Spleen (tissue), 11 donors: ENCODE data around the gene TMEM181. TPM values are rescaled to one million over a fixed set of nuclear protein-coding genes. Genes with fewer than 3 reads are reported as not detected.

Source experiments
- DNase-seq: peaks from one replicate; pipeline ENCODE4 v3.0.0-alpha.2; 2020
- H3K27ac ChIP-seq, 8 donors: fragments of 200-600 bp; sonication (generic) in 7 of 8; 1 replicate in 4 of 8; 2 replicates in 4 of 8; pipeline versions ENCODE4 v1.5.0 to v1.8.0; 2016 to 2021; ENCODE audit warnings: inconsistent platforms in 4 of 8, mild to moderate bottlenecking in 4 of 8, moderate library complexity in 1 of 8
- H3K27me3 ChIP-seq, 7 donors: fragments of 200-600 bp; sonication (generic) in 6 of 7; replicated peaks in 1 of 7; 1 replicate in 4 of 7; 2 replicates in 3 of 7; pipeline versions ENCODE4 v1.5.0 to v1.8.0; 2016 to 2021; ENCODE audit warnings: inconsistent platforms in 3 of 7, mild to moderate bottlenecking in 1 of 7
- H3K36me3 ChIP-seq, 6 donors: fragments of 200-600 bp; sonication (generic) in 5 of 6; 1 replicate in 4 of 6; 2 replicates in 2 of 6; pipeline versions ENCODE4 v1.5.0 to v1.8.0; 2016 to 2021; ENCODE audit warnings: inconsistent platforms in 2 of 6
- H3K4me1 ChIP-seq, 6 donors: fragments of 200-600 bp; sonication (generic) in 5 of 6; 1 replicate in 3 of 6; 2 replicates in 3 of 6; pipeline versions ENCODE4 v1.5.0 to v1.8.0; 2016 to 2021; ENCODE audit warnings: inconsistent platforms in 3 of 6
- H3K4me3 ChIP-seq, 8 donors: fragments of 200-600 bp; sonication (generic) in 7 of 8; 1 replicate in 4 of 8; 2 replicates in 4 of 8; pipeline versions ENCODE4 v1.5.0 to v1.8.0; 2016 to 2021; ENCODE audit warnings: inconsistent platforms in 4 of 8, mild to moderate bottlenecking in 4 of 8, moderate library complexity in 2 of 8
- H3K9me3 ChIP-seq, 8 donors: fragments of 200-600 bp; sonication (generic) in 7 of 8; 1 replicate in 4 of 8; 2 replicates in 4 of 8; pipeline versions ENCODE4 v1.5.0 to v1.8.0; 2016 to 2021; ENCODE audit warnings: inconsistent platforms in 4 of 8
- CTCF ChIP-seq, 11 experiments: fragments of 200-600 bp in 7 of 11; fragments of 450-650 bp in 4 of 11; sonication (generic) in 4 of 11; IDR thresholded peaks in 8 of 11; conservative IDR thresholded peaks in 3 of 11; 1 replicate in 7 of 11; 2 replicates in 4 of 11; pipeline versions ENCODE4 v1.4.0 to v1.8.0; 2016 to 2021; ENCODE audit warnings: antibody characterized with exemption in 11 of 11, inconsistent platforms in 4 of 11, mild to moderate bottlenecking in 1 of 11
- POLR2A ChIP-seq, 3 donors: fragments of 450-650 bp; IDR thresholded peaks; one replicate each; pipeline ENCODE4 v1.5.1; 2017; ENCODE audit warnings: antibody characterized with exemption in 3 of 3, mild to moderate bottlenecking in 1 of 3
- POLR2AphosphoS5 ChIP-seq, 3 donors: sonication (generic); formaldehyde crosslinking; IDR thresholded peaks; one replicate each; pipeline ENCODE4 v1.5.1; 2017; ENCODE audit warnings: antibody characterized with exemption in 3 of 3
- WGBS, 5 donors: extraction: QIAGEN DNeasy Blood & Tissue Kit in 3 of 5; methylation state at CpG; one replicate each; pipeline versions ENCODE4 v1.1.5 to v1.1.7; 2013 to 2018; 5-methylcytosine and 5-hydroxymethylcytosine counted together
- intact Hi-C: fragments of 100-400 bp; cut with DNase I; formaldehyde crosslinking; loops from one replicate; pipeline ENCODE4 v1.15.0; 2023; ENCODE audit warnings: low total_unique reads
- polyA plus RNA-seq, 3 donors: library from polyadenylated mRNA; stranded (reverse); fragments of 200-250 nt; gene quantifications; one replicate each; pipeline ENCODE4 v1.2.1, GENCODE V29; 2013
- total RNA-seq, 7 donors: library from RNA; depleted of rRNA in 3 of 7; stranded (reverse); fragments of >200 nt in 3 of 7; fragmentation: NEBNext Ultra II Directional in 4 of 7; extraction: Animal tissue kit (Norgen Biotek cat#: 25700) in 4 of 7; gene quantifications; one replicate each; pipeline versions ENCODE4 v1.1.0 to v1.2.1, GENCODE V29; 2016 to 2021
- donor health status: healthy with polysubstance abuse.
- donor health status: DM: no; HTN: no; CAD: no; lungs with moderate emphysema.
- donor health status: DM: no; HTN: no; CAD: no.
- donor health status: Bipolar disorder and iron deficiency.
- donor health status: healthy.
- donor health status: DM: no; HTN: no; CAD: no.
- donor health status: DM: yes; HTN: yes; CAD: no.

TMEM181 gene
- total and polyA plus RNA-seq, 10 donors = 7.0 to 39.4 (median 23.6) TPM

DNA sequence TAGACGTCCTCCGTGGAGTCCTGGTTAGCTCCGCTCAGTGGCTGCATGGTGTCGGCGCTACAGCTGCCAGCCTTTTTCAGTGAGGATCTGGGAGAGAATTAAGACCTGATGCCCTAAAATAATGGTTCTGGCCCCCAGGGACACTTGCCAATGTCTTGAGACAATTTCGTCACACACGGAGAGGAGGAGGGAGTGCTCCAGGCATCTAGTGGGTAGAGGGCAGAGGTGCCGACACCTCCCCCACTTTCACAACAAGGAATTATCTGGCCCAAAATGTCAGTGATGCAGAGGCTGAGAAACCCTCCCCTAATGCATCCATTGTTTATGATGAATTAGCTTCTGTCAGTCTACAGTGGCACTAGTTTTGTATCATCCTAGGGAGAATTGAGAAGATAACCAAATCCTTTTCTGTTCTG is 24.4 kb downstream of the TMEM181 start:
- no peak for DNase-seq
- no peaks in the 10 kb centered on the region for H3K9me3 ChIP-seq
- H3K4me1 ChIP-seq = no peaks in the 10 kb centered on the region
- H3K27me3 ChIP-seq = no peaks in the 10 kb centered on the region
- no peak overlapping the region for H3K4me3 ChIP-seq
- no peak overlapping the region for H3K27ac ChIP-seq
- TF ChIP-seq POLR2A (IDR thresholded peaks at IDR 0.05) = no peak
- no peak for TF ChIP-seq CTCF (IDR thresholded peaks at IDR 0.05 in 8 of 11, conservative IDR thresholded peaks at IDR 0.05 in 3 of 11)
- no peak for TF ChIP-seq POLR2AphosphoS5 (IDR thresholded peaks at IDR 0.05)
- peaks cover 2 to 84% (median 52%) of the 10 kb centered on the region in 6 donors for H3K36me3 ChIP-seq
- intact Hi-C loops = no loop called here
- WGBS, 5 donors = 88 to 93% (median 92%) methylated on average over 8 of the region's 8 CpGs

GRCh38 chr6:158586652-158587051 is 26.8 kb downstream of the TMEM181 start:
- Histone ChIP-seq H3K27me3 (no peaks in the 10 kb centered on the region), H3K27ac (no peak overlapping the region), H3K4me3 (no peak overlapping the region), H3K36me3 (peaks cover 2 to 98% (median 76%) of the 10 kb centered on the region in 6 donors), H3K4me1 (no peaks in the 10 kb centered on the region), H3K9me3 (no peaks in the 10 kb centered on the region)
- WGBS, 5 donors = 96 to 98% (median 97%) methylated on average over 4 to 8 of the region's 8 CpGs
- DNase-seq = no peak
- intact Hi-C loops = no loop called here
- TF ChIP-seq POLR2AphosphoS5 (IDR thresholded peaks at IDR 0.05) (no peak), POLR2A (IDR thresholded peaks at IDR 0.05) (no peak), CTCF (IDR thresholded peaks at IDR 0.05 in 8 of 11, conservative IDR thresholded peaks at IDR 0.05 in 3 of 11) (no peak)

DNA sequence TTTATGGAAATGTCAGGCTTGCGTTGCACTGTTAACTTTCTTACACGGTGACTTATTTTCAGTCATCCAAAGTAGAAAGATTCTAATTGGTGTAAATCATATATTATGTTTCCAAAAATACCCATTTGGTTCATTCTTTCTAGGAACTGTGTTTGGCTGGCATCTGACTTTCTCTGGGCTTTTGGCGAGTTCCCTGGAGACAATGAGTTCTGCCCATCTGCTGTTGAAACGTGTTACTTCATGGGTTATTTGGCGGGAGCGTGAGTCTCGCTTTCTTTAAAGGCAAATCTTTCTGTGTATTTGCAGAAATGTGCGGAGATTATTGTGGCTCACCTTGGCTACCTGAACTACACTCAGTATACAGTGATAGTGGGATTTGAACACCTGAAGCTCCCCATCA is 29.5 kb downstream of the TMEM181 start:
- H3K9me3 ChIP-seq = no peaks in the 10 kb centered on the region
- H3K36me3 ChIP-seq = peaks cover 2 to 99% (median 84%) of the 10 kb centered on the region in 6 donors
- intact Hi-C loops = no loop called here
- no peak overlapping the region for H3K27ac ChIP-seq
- DNase-seq = no peak
- H3K27me3 ChIP-seq = no peaks in the 10 kb centered on the region
- H3K4me1 ChIP-seq = no peaks in the 10 kb centered on the region
- 94 to 96% (median 96%) methylated on average over 8 of the region's 8 CpGs for whole genome bisulfite sequencing, 5 donors
- TF ChIP-seq CTCF (IDR thresholded peaks at IDR 0.05 in 8 of 11, conservative IDR thresholded peaks at IDR 0.05 in 3 of 11) = no peak
- no peak for TF ChIP-seq POLR2A (IDR thresholded peaks at IDR 0.05)
- no peak for TF ChIP-seq POLR2AphosphoS5 (IDR thresholded peaks at IDR 0.05)
- no peak overlapping the region for H3K4me3 ChIP-seq

DNA sequence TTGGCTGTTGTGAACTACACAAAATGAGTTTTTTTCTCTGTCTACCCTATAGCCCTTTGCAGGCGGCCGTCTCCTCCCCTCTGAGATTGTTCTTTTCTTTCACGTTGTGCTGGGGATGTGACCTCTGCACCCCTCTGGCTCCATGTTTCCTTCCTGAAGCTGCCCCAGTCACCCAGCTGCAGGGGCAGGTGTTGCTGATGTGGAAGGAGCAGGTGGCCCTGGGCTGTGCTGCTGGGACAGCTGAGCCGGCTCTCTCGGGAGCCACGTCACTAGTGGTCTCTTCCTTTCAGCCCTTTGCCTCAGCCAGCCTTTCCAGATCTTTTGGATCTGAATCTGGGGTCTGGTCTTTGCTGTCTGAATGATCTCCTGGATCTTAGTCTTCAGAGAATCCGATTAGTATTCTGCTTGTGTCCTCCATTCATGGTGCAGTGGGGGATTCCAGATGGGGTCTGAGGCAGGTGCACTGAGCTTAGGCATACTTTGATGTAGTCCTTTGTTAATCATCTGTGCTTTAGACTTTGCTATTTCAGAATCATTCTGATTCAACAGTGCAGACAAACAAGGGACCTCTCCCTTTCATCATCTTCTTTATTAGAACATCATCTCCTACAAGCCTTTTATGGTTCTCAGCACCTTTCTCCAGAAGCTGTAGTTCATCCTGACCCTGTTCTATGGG is 31.4 kb downstream of the TMEM181 start:
- Histone ChIP-seq H3K27ac (no peak overlapping the region), H3K36me3 (peaks cover 0 to 100% (median 75%) of the 10 kb centered on the region in 6 donors), H3K4me1 (no peaks in the 10 kb centered on the region), H3K9me3 (no peaks in the 10 kb centered on the region), H3K27me3 (no peaks in the 10 kb centered on the region), H3K4me3 (no peak overlapping the region)
- WGBS, 5 donors = 70 to 82% (median 78%) methylated on average over 7 of the region's 7 CpGs
- DNase-seq = no peak
- intact Hi-C loops = no loop called here
- peak in 1 of 3 donors; percentile 21 for TF ChIP-seq POLR2AphosphoS5 (IDR thresholded peaks at IDR 0.05)
- TF ChIP-seq CTCF (IDR thresholded peaks at IDR 0.05 in 8 of 11, conservative IDR thresholded peaks at IDR 0.05 in 3 of 11) = no peak
- no peak for TF ChIP-seq POLR2A (IDR thresholded peaks at IDR 0.05)
